ENCODE data around the gene GET4.

The GET4 gene

DNA sequence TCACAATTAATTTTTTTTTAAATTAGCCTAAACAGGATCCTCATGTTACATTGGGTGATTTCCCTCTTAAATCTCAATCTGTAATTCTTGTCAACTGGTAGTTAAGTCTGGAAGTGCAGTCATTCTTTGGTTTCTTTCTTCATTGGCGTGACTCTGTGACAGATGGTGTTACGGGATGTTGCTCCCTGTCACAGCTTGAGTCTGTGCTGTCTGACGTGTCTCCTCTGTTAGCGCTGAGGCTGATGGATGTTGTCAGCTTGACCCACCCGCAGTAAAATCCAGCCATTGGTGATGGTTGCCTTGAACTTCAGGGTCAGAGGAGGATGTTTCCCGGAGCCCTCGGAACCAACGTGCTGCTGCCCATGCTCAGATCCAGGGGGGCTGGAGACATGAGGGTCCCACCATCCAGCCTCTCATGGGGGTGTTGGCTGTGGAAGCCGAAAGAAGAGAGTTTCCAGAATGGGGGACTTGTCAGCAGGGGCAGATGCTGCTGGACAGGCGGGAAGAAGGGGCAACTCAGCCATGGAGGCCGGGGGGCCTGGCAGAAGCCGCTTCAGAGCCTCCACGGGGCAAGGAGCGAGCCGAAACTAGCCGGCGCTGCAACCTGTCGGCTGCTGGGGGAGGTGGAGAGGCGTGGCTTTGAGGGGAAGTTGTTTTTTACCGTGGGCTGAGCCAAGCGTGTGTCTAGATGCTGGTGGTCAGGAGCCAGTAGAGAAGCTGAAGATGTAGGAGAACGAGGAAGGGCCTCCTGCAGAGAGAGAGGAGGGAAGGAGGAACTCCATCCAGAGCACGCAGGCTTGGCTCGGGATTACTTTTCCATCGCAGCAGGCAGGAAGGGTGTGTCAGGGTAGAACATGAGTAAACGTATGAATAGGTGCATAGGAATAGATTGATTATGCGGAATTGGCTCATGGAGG, 40.6 kb upstream of the GET4 start:
- no peak overlapping the region for H3K27ac ChIP-seq (ENCODE audit: low read length)
- H3K36me3 ChIP-seq (replicated peaks; ENCODE audit: insufficient read depth, low read length), result 0 out of 2 replicates have a peak, but pooled peaks cover 6% of the 10 kb centered on the region
- H2AFZ ChIP-seq (ENCODE audit: low read length), result no peak overlapping the region
- peaks cover 74% of the 10 kb centered on the region for H3K79me2 ChIP-seq (ENCODE audit: low read length)
- TF ChIP-seq EZH2 (optimal IDR thresholded peaks at IDR 0.05; ENCODE audit: low read depth, low read length) (no peak), EZH2phosphoT487 (IDR thresholded peaks at IDR 0.05; ENCODE audit: low read length) (no peak)
- TF ChIP-seq, protein P1, sequence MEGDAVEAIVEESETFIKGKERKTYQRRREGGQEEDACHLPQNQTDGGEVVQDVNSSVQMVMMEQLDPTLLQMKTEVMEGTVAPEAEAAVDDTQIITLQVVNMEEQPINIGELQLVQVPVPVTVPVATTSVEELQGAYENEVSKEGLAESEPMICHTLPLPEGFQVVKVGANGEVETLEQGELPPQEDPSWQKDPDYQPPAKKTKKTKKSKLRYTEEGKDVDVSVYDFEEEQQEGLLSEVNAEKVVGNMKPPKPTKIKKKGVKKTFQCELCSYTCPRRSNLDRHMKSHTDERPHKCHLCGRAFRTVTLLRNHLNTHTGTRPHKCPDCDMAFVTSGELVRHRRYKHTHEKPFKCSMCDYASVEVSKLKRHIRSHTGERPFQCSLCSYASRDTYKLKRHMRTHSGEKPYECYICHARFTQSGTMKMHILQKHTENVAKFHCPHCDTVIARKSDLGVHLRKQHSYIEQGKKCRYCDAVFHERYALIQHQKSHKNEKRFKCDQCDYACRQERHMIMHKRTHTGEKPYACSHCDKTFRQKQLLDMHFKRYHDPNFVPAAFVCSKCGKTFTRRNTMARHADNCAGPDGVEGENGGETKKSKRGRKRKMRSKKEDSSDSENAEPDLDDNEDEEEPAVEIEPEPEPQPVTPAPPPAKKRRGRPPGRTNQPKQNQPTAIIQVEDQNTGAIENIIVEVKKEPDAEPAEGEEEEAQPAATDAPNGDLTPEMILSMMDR (IDR thresholded peaks at IDR 0.05; ENCODE audit: low read length), result no peak
- H3K9me2 ChIP-seq (replicated peaks; ENCODE audit: insufficient read depth, low read length), result no peaks in the 10 kb centered on the region
- peaks cover 20% of the 10 kb centered on the region for H3F3A ChIP-seq (ENCODE audit: insufficient read depth, low read length)
- no peaks in the 10 kb centered on the region for H3K9me3 ChIP-seq (replicated peaks; ENCODE audit: insufficient read depth, low read length)
- no peak overlapping the region for H3K4me3 ChIP-seq (ENCODE audit: low read length)
- no peak for DNase-seq
- H3K27me3 ChIP-seq (replicated peaks; ENCODE audit: insufficient read depth, low read length), result no peaks in the 10 kb centered on the region
- no peaks in the 10 kb centered on the region for H4K20me1 ChIP-seq (ENCODE audit: insufficient read depth, low read length)
- H3K4me1 ChIP-seq (ENCODE audit: low read length), result peaks cover 20% of the 10 kb centered on the region
- H3K4me2 ChIP-seq (ENCODE audit: low read depth, low read length), result no peak overlapping the region
- no peak overlapping the region for H3K9ac ChIP-seq (ENCODE audit: low read length)

DNA sequence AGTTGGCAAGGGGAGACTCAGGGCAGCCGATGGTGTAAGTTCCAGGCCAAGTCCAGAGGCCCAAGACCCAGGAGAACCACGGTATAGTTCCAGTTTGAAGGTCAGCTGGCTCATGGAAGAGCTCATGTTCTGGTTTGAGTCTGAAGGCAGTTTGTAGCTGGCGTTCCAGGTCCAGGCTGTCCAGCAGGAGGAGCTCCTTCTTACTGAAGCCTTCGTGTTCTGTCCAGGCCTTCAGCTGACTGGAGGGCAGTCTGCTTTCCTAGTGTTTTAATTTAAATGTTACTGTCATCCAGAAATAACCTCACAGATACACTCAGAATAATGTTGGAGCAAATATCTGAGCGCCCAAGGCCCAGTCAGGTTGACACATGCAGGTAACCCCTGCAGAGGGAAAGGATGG, 39.9 kb upstream of the GET4 start:
- no peaks in the 10 kb centered on the region for H3K9me2 ChIP-seq (replicated peaks; ENCODE audit: insufficient read depth, low read length)
- TF ChIP-seq EZH2phosphoT487 (IDR thresholded peaks at IDR 0.05; ENCODE audit: low read length), result no peak
- TF ChIP-seq EZH2 (optimal IDR thresholded peaks at IDR 0.05; ENCODE audit: low read depth, low read length), result no peak
- TF ChIP-seq, protein P1 (IDR thresholded peaks at IDR 0.05; ENCODE audit: low read length), result no peak
- peaks cover 14% of the 10 kb centered on the region for H3F3A ChIP-seq (ENCODE audit: insufficient read depth, low read length)
- H4K20me1 ChIP-seq (ENCODE audit: insufficient read depth, low read length), result no peaks in the 10 kb centered on the region
- no peak overlapping the region for H3K9ac ChIP-seq (ENCODE audit: low read length)
- H3K27ac ChIP-seq (ENCODE audit: low read length), result no peak overlapping the region
- H3K36me3 ChIP-seq (replicated peaks; ENCODE audit: insufficient read depth, low read length), result 0 out of 2 replicates have a peak, but pooled peaks cover 6% of the 10 kb centered on the region
- H3K4me3 ChIP-seq (ENCODE audit: low read length), result no peak overlapping the region
- H3K9me3 ChIP-seq (replicated peaks; ENCODE audit: insufficient read depth, low read length), result no peaks in the 10 kb centered on the region
- no peak for DNase-seq
- no peaks in the 10 kb centered on the region for H3K27me3 ChIP-seq (replicated peaks; ENCODE audit: insufficient read depth, low read length)
- peaks cover 70% of the 10 kb centered on the region for H3K79me2 ChIP-seq (ENCODE audit: low read length)
- no peak overlapping the region for H3K4me2 ChIP-seq (ENCODE audit: low read depth, low read length)
- peaks cover 14% of the 10 kb centered on the region for H3K4me1 ChIP-seq (ENCODE audit: low read length)
- no peak overlapping the region for H2AFZ ChIP-seq (ENCODE audit: low read length)

DNA sequence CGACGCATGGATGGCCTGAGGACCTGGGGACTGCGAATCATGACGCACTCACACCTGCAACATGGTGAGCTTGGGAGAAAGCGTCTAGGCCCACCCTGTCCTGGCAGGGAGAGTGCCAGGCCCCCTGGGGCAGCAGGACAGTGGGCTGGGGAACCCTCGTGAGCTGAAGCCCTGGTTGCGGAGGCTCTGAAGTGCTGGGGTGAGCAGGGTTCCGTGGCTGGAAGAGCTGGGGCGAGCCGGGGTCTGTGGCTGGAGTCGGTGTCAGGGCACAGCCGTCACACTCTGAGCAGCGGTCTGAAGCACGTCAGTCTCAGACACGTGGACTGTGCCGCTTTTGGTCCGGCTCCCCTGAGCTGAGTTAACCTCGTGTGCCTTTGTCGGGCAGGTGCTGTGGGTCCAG, 39.4 kb upstream of the GET4 start:
- DNase-seq, result no peak
- H3K9me2 ChIP-seq (replicated peaks; ENCODE audit: insufficient read depth, low read length), result no peaks in the 10 kb centered on the region
- TF ChIP-seq EZH2phosphoT487 (IDR thresholded peaks at IDR 0.05; ENCODE audit: low read length) (no peak), EZH2 (optimal IDR thresholded peaks at IDR 0.05; ENCODE audit: low read depth, low read length) (no peak)
- TF ChIP-seq, protein P1 (IDR thresholded peaks at IDR 0.05; ENCODE audit: low read length), result no peak
- no peak overlapping the region for H3K9ac ChIP-seq (ENCODE audit: low read length)
- H3K27me3 ChIP-seq (replicated peaks; ENCODE audit: insufficient read depth, low read length), result no peaks in the 10 kb centered on the region
- no peak overlapping the region for H3K27ac ChIP-seq (ENCODE audit: low read length)
- peaks cover 8% of the 10 kb centered on the region for H3F3A ChIP-seq (ENCODE audit: insufficient read depth, low read length)
- peaks cover 70% of the 10 kb centered on the region for H3K79me2 ChIP-seq (ENCODE audit: low read length)
- 0 out of 2 replicates have a peak, but pooled peaks cover 11% of the 10 kb centered on the region for H3K36me3 ChIP-seq (replicated peaks; ENCODE audit: insufficient read depth, low read length)
- no peak overlapping the region for H3K4me2 ChIP-seq (ENCODE audit: low read depth, low read length)
- H3K4me3 ChIP-seq (ENCODE audit: low read length), result no peak overlapping the region
- no peak overlapping the region for H2AFZ ChIP-seq (ENCODE audit: low read length)
- H3K9me3 ChIP-seq (replicated peaks; ENCODE audit: insufficient read depth, low read length), result no peaks in the 10 kb centered on the region
- H4K20me1 ChIP-seq (ENCODE audit: insufficient read depth, low read length), result no peaks in the 10 kb centered on the region
- peaks cover 8% of the 10 kb centered on the region for H3K4me1 ChIP-seq (ENCODE audit: low read length)
